ENCODE results near the gene ADH5.
"Not testable (repeated sequence)": the region's sequence is repeated elsewhere in the genome, so short reads cannot be mapped to it uniquely, and the experiment has no call there.

GRCh38 chr4:99080869-99081268 lies 7.7 kb downstream of the ADH5 start:
- not testable (repeated sequence) for TF ChIP-seq CTCF (conservative IDR thresholded peaks at IDR 0.05; ENCODE audit: low read length); EZH2phosphoT487 (IDR thresholded peaks at IDR 0.05; ENCODE audit: borderline replicate concordance, low read depth, low read length)
